Measurements from ENCODE around the gene DACT3. TPM values are rescaled to one million over a fixed set of nuclear protein-coding genes. Genes with fewer than 3 reads are reported as not detected.
A peak's percentile ranks its signal among the peaks of the same experiment; 100 is the strongest.

DACT3 gene
- total and polyA plus RNA-seq, 12 donors, result 3.9 to 29.3 (median 12.2) TPM

DNA sequence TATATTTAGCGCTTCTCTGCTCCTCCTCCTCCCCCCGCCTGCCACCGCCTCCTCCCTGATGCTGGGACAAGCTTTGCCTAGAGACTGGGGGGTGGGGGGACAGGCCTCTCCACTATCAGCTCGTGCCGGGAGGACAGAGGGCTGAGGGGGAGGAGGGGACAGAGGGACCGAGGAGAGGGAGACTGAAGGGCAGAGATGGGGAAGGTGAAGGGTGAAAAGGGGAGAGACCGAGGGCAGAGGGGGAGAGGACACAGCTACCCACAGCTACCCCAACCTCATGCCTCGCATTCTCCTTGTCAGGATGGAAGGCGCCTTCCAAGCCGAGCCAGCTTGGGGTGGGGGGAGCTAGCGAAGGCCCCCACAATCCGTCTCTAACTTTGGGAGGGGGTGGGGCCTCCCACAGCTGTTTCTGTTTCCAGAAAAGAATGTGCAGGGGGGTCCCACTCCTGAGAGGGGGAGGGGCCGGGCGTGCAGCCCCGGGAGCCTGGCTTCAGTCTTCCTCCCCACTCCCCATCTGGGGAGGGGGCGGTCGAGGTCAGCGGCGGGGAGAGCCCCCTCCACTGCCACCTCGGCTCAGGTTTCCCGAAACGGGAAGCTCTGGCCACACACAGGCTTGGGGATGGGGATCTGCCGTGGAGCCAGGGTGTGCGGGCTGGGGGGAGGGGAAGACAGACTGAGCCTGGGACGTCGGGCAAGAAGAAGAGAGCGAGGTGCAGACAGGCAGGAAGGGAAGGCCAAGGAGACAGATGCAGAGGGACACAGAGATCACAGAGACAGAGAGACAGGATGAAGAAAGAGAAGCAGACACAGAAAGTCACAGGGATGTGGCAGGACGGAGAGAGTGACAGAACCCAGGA lies 1.6 kb downstream of the DACT3 start:
- Histone ChIP-seq H3K27me3 (peaks cover 0 to 50% (median 0%) of the 10 kb centered on the region in 7 donors), H3K4me3 (peak overlapping the region in 9 of 10 donors; percentile 46 to 87 (median 68)), H3K27ac (peak overlapping the region in 9 of 10 donors; percentile 11 to 83 (median 65)), H3K36me3 (no peaks in the 10 kb centered on the region), H3K4me1 (peaks cover 3 to 35% (median 21%) of the 10 kb centered on the region in 9 donors), H3K9me3 (no peaks in the 10 kb centered on the region)
- intact Hi-C loops (cut with DNase I), result loop anchor here in 9 of 10 donors (5.0 to 10.0 kb wide), 6 partner anchors 42 to 135 kb away; no protein-coding TSS in a partner anchor
- WGBS, 2 donors, result 4 to 7% methylated on average over 28 of the region's 28 CpGs
- DNase-seq, result peak; percentile 39 to 60
- TF ChIP-seq, protein P1, sequence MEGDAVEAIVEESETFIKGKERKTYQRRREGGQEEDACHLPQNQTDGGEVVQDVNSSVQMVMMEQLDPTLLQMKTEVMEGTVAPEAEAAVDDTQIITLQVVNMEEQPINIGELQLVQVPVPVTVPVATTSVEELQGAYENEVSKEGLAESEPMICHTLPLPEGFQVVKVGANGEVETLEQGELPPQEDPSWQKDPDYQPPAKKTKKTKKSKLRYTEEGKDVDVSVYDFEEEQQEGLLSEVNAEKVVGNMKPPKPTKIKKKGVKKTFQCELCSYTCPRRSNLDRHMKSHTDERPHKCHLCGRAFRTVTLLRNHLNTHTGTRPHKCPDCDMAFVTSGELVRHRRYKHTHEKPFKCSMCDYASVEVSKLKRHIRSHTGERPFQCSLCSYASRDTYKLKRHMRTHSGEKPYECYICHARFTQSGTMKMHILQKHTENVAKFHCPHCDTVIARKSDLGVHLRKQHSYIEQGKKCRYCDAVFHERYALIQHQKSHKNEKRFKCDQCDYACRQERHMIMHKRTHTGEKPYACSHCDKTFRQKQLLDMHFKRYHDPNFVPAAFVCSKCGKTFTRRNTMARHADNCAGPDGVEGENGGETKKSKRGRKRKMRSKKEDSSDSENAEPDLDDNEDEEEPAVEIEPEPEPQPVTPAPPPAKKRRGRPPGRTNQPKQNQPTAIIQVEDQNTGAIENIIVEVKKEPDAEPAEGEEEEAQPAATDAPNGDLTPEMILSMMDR (IDR thresholded peaks at IDR 0.05), result no peak
- ATAC-seq, result peak in 1 of 8 donors; percentile 7

GRCh38 chr19:46656541-46656940 lies 4.4 kb downstream of the DACT3 start:
- Histone ChIP-seq H3K4me3 (no peak overlapping the region), H3K4me1 (peaks cover 3 to 40% (median 17%) of the 10 kb centered on the region in 9 donors), H3K36me3 (peaks cover 0 to 13% (median 0%) of the 10 kb centered on the region in 9 donors), H3K27ac (no peak overlapping the region), H3K27me3 (peaks cover 0 to 58% (median 0%) of the 10 kb centered on the region in 7 donors), H3K9me3 (no peaks in the 10 kb centered on the region)
- DNase-seq, result no peak
- ATAC-seq, result no peak
- TF ChIP-seq, protein P1 (IDR thresholded peaks at IDR 0.05), result no peak
- intact Hi-C loops (cut with DNase I), result no loop called here
- WGBS, 2 donors, result 98 to 100% methylated on average over 5 of the region's 5 CpGs

GRCh38 chr19:46654621-46655152 lies 6.3 kb downstream of the DACT3 start:
- H3K27me3 ChIP-seq, result peaks cover 0 to 63% (median 0%) of the 10 kb centered on the region in 7 donors
- H3K9me3 ChIP-seq, result no peaks in the 10 kb centered on the region
- ATAC-seq (peak in 7 of 8 donors; percentile 32 to 74 (median 45)), DNase-seq (peak in 1 of 2 donors; percentile 29)
- H3K36me3 ChIP-seq, result peaks cover 0 to 13% (median 0%) of the 10 kb centered on the region in 9 donors
- H3K4me3 ChIP-seq, result no peak overlapping the region
- peaks cover 0 to 28% (median 6%) of the 10 kb centered on the region in 9 donors for H3K4me1 ChIP-seq
- intact Hi-C loops (cut with DNase I), result no loop called here
- 54 to 60% methylated on average over 16 of the region's 16 CpGs for WGBS, 2 donors
- H3K27ac ChIP-seq, result peak overlapping the region in 7 of 10 donors; percentile 12 to 66 (median 49)
- TF ChIP-seq, protein P1 (IDR thresholded peaks at IDR 0.05), result no peak

DNA sequence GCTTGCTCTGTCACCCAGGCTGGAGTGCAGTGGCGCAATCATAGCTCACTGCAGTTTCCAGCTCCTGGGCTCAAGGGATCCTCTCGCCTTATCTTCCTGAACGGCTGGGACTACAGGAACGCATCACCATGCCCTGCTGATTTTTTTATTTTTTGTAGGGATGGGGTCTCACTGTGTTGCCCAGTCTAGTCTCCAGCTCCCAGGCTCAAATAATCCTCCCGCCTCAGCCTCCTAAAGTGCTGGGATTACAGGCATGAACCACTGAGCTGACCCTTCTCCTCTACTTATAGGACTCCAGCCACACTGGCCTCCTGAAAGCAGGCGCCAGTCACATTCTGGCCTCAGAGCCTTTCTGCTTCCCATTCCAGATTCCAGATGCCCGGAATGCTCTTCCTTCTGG lies 10.5 kb downstream of the DACT3 start:
- Histone ChIP-seq H3K27ac (no peak overlapping the region), H3K9me3 (peaks cover 0 to 12% (median 3%) of the 10 kb centered on the region in 11 donors), H3K4me3 (no peak overlapping the region), H3K36me3 (peaks cover 0 to 24% (median 0%) of the 10 kb centered on the region in 9 donors), H3K27me3 (peaks cover 0 to 65% (median 6%) of the 10 kb centered on the region in 7 donors), H3K4me1 (peaks cover 0 to 18% (median 0%) of the 10 kb centered on the region in 9 donors)
- intact Hi-C loops (cut with DNase I), result no loop called here
- TF ChIP-seq, protein P1 (IDR thresholded peaks at IDR 0.05), result no peak
- ATAC-seq (no peak), DNase-seq (no peak)
- 85 to 89% methylated on average over 7 of the region's 7 CpGs for WGBS, 2 donors

Data from heart right ventricle (tissue), 16 donors.